ENCODE data around the gene IDH2.

Gene IDH2

DNA sequence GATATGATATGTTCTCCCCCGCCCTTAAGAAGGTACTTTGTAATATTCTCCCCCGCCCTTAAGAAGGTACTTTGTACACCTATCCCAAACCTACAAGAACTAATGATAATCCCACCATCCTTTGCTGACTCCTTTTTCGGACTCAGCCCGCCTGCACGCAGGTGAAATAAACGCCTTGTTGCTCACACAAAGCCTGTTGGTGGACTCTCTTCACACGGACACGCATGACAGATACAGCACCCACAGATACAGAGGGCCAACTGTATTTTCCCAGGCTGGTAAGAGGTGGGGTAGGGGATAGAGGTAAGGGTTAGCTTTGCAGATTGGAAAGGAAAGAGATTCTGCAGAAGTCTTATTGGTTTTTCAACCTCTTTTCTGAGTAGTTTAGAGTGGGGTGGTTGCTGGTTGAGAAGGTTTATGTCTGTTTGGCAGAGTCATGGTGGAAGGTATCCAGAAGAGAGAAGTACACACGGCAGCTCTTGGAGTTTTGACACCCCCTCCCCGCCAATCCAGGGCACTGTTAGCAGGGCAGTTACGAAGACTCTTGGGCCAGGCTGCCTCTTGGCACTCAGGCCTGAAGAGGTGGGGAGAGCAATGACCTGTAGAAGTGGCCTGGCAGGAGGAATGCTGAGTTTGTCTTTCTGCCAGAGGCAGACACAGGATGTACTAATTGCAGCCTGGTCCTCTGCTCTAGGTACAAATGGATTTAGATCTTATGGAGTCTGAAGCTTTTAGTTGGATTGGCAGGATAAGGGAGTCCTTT, 36.0 kb upstream of the IDH2 start:
- Histone ChIP-seq H3K9me3 (replicated peaks; ENCODE audit: low read length) (no peaks in the 10 kb centered on the region), H3K36me3 (ENCODE audit: insufficient read depth, low read length) (no peaks in the 10 kb centered on the region), H3K4me1 (ENCODE audit: control insufficient read depth, insufficient read depth, low read length) (peaks cover 11% of the 10 kb centered on the region), H3K4me3 (ENCODE audit: low read length) (no peak overlapping the region), H3K9ac (ENCODE audit: low read depth, low read length) (no peak overlapping the region), H3K4me2 (ENCODE audit: low read length) (no peak overlapping the region), H3K27me3 (ENCODE audit: control insufficient read depth, insufficient read depth, low read length) (peaks cover 8% of the 10 kb centered on the region)

GRCh38 chr15:90132437-90132836, 30.2 kb upstream of the IDH2 start:
- Histone ChIP-seq H3K9ac (ENCODE audit: low read depth, low read length) (no peak overlapping the region), H3K27me3 (ENCODE audit: control insufficient read depth, insufficient read depth, low read length) (peaks cover 22% of the 10 kb centered on the region), H3K4me2 (ENCODE audit: low read length) (no peak overlapping the region), H3K36me3 (ENCODE audit: insufficient read depth, low read length) (no peaks in the 10 kb centered on the region), H3K4me1 (ENCODE audit: control insufficient read depth, insufficient read depth, low read length) (no peaks in the 10 kb centered on the region), H3K9me3 (replicated peaks; ENCODE audit: low read length) (no peaks in the 10 kb centered on the region), H3K4me3 (ENCODE audit: low read length) (no peak overlapping the region)

- H3K36me3 ChIP-seq (ENCODE audit: insufficient read depth, low read length): no peaks in the 10 kb centered on the region
- H3K27me3 ChIP-seq (ENCODE audit: control insufficient read depth, insufficient read depth, low read length): peaks cover 25% of the 10 kb centered on the region
- H3K4me2 ChIP-seq (ENCODE audit: low read length): no peak overlapping the region
- H3K9ac ChIP-seq (ENCODE audit: low read depth, low read length): no peak overlapping the region
- H3K4me1 ChIP-seq (ENCODE audit: control insufficient read depth, insufficient read depth, low read length): no peaks in the 10 kb centered on the region
- no peaks in the 10 kb centered on the region for H3K9me3 ChIP-seq (replicated peaks; ENCODE audit: low read length)
- H3K4me3 ChIP-seq (ENCODE audit: low read length): no peak overlapping the region
Observed at GRCh38 chr15:90131848-90132247, 29.6 kb upstream of the IDH2 start.

DNA sequence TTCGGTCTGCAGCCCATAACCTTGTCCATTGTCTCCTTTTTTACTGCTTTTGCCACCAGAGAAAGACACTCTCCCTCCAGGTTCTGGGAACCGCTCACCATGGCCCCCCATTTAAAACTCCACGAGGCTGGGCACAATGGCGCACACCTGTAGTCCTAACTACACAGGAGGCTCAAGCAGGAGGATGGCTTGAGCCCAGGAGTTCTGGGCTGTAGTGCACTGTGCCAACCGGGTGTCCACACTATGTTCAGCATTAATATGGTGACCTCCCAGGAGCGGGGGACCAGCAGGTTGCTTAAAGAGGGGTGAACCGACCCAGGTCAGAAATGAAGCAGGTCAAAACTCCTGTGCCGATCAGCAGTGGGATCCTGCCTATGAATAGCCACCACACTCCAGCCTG, 28.0 kb upstream of the IDH2 start:
- Histone ChIP-seq H3K36me3 (ENCODE audit: insufficient read depth, low read length) (no peaks in the 10 kb centered on the region), H3K4me1 (ENCODE audit: control insufficient read depth, insufficient read depth, low read length) (no peaks in the 10 kb centered on the region), H3K27me3 (ENCODE audit: control insufficient read depth, insufficient read depth, low read length) (peaks cover 29% of the 10 kb centered on the region), H3K4me3 (ENCODE audit: low read length) (no peak overlapping the region), H3K9ac (ENCODE audit: low read depth, low read length) (no peak overlapping the region), H3K4me2 (ENCODE audit: low read length) (no peak overlapping the region), H3K9me3 (replicated peaks; ENCODE audit: low read length) (no peaks in the 10 kb centered on the region)

- no peak overlapping the region for H3K4me2 ChIP-seq (ENCODE audit: low read length)
- H3K9me3 ChIP-seq (replicated peaks; ENCODE audit: low read length): no peaks in the 10 kb centered on the region
- no peak overlapping the region for H3K9ac ChIP-seq (ENCODE audit: low read depth, low read length)
- no peaks in the 10 kb centered on the region for H3K36me3 ChIP-seq (ENCODE audit: insufficient read depth, low read length)
- peaks cover 24% of the 10 kb centered on the region for H3K27me3 ChIP-seq (ENCODE audit: control insufficient read depth, insufficient read depth, low read length)
- H3K4me1 ChIP-seq (ENCODE audit: control insufficient read depth, insufficient read depth, low read length): no peaks in the 10 kb centered on the region
- no peak overlapping the region for H3K4me3 ChIP-seq (ENCODE audit: low read length)
Observed at GRCh38 chr15:90126596-90127435, 24.5 kb upstream of the IDH2 start.

GRCh38 chr15:90126022-90126421, 23.8 kb upstream of the IDH2 start:
- Histone ChIP-seq H3K4me3 (ENCODE audit: low read length) (no peak overlapping the region), H3K9ac (ENCODE audit: low read depth, low read length) (no peak overlapping the region), H3K4me1 (ENCODE audit: control insufficient read depth, insufficient read depth, low read length) (no peaks in the 10 kb centered on the region), H3K9me3 (replicated peaks; ENCODE audit: low read length) (no peaks in the 10 kb centered on the region), H3K4me2 (ENCODE audit: low read length) (no peak overlapping the region), H3K36me3 (ENCODE audit: insufficient read depth, low read length) (no peaks in the 10 kb centered on the region), H3K27me3 (ENCODE audit: control insufficient read depth, insufficient read depth, low read length) (peaks cover 24% of the 10 kb centered on the region)

GRCh38 chr15:90124507-90124906, 22.2 kb upstream of the IDH2 start:
- H3K9ac ChIP-seq (ENCODE audit: low read depth, low read length): no peak overlapping the region
- no peaks in the 10 kb centered on the region for H3K9me3 ChIP-seq (replicated peaks; ENCODE audit: low read length)
- H3K4me2 ChIP-seq (ENCODE audit: low read length): no peak overlapping the region
- H3K4me3 ChIP-seq (ENCODE audit: low read length): no peak overlapping the region
- peaks cover 20% of the 10 kb centered on the region for H3K27me3 ChIP-seq (ENCODE audit: control insufficient read depth, insufficient read depth, low read length)
- no peaks in the 10 kb centered on the region for H3K4me1 ChIP-seq (ENCODE audit: control insufficient read depth, insufficient read depth, low read length)
- no peaks in the 10 kb centered on the region for H3K36me3 ChIP-seq (ENCODE audit: insufficient read depth, low read length)

- H3K4me3 ChIP-seq (ENCODE audit: low read length): no peak overlapping the region
- H3K36me3 ChIP-seq (ENCODE audit: insufficient read depth, low read length): no peaks in the 10 kb centered on the region
- no peak overlapping the region for H3K9ac ChIP-seq (ENCODE audit: low read depth, low read length)
- H3K4me1 ChIP-seq (ENCODE audit: control insufficient read depth, insufficient read depth, low read length): no peaks in the 10 kb centered on the region
- H3K9me3 ChIP-seq (replicated peaks; ENCODE audit: low read length): no peaks in the 10 kb centered on the region
- H3K27me3 ChIP-seq (ENCODE audit: control insufficient read depth, insufficient read depth, low read length): peaks cover 6% of the 10 kb centered on the region
- no peak overlapping the region for H3K4me2 ChIP-seq (ENCODE audit: low read length)
Observed at GRCh38 chr15:90121086-90121485, 18.8 kb upstream of the IDH2 start.

DNA sequence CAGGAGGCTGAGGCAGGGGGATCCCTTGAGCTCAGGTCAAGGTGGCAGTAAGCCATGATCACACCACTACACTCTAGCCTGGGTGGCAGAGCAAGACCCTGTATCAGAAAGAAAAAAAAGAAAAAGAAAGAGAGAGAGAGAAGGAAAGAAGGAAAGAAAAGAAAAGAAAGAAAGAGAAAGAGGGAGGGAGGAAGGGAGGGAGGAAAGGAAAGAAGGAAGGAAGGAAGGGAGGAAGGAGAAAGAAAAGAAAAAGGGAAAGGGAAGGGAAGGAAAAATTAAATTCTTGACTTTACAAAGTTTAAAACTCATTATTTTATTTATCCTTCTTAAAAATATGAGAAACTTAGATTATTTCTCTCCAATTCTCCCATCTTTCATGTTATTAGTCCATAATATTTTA, 17.1 kb upstream of the IDH2 start:
- no peak overlapping the region for H3K4me3 ChIP-seq (ENCODE audit: low read length)
- peaks cover 6% of the 10 kb centered on the region for H3K9me3 ChIP-seq (replicated peaks; ENCODE audit: low read length)

GRCh38 chr15:90115783-90116182, 13.5 kb upstream of the IDH2 start:
- peaks cover 9% of the 10 kb centered on the region for H3K9me3 ChIP-seq (replicated peaks; ENCODE audit: low read length)
- H3K27me3 ChIP-seq (ENCODE audit: control insufficient read depth, insufficient read depth, low read length): peaks cover 6% of the 10 kb centered on the region
- no peaks in the 10 kb centered on the region for H3K4me1 ChIP-seq (ENCODE audit: control insufficient read depth, insufficient read depth, low read length)
- no peak overlapping the region for H3K4me2 ChIP-seq (ENCODE audit: low read length)
- no peak overlapping the region for H3K4me3 ChIP-seq (ENCODE audit: low read length)
- no peak overlapping the region for H3K9ac ChIP-seq (ENCODE audit: low read depth, low read length)
- H3K36me3 ChIP-seq (ENCODE audit: insufficient read depth, low read length): no peaks in the 10 kb centered on the region

More for the DNA sequence above, 17.1 kb upstream of the IDH2 start:
- Histone ChIP-seq H3K9ac (ENCODE audit: low read depth, low read length) (no peak overlapping the region), H3K36me3 (ENCODE audit: insufficient read depth, low read length) (no peaks in the 10 kb centered on the region), H3K4me1 (ENCODE audit: control insufficient read depth, insufficient read depth, low read length) (no peaks in the 10 kb centered on the region), H3K27me3 (ENCODE audit: control insufficient read depth, insufficient read depth, low read length) (peaks cover 6% of the 10 kb centered on the region), H3K4me2 (ENCODE audit: low read length) (no peak overlapping the region)

DNA sequence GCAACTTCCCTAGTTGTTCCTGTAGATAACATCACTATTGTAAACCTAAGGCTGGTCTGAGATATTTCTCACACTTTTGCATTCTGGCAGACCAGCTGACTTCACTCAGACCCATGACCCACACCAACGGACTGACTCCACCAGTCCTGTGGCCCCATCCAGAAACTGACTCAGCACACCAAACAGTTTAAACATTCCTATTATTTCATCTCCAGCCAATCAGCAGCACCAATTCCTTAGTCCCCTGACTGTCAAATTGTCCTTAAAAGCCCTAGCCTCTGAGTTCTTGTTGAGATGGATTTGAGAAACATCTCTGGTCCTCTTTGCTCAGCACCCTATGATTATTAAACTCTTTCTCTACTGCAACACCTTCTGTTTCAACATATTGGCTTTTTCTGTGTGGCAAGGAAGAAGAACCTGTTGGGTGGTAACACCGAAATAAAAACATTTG, 12.2 kb upstream of the IDH2 start:
- Histone ChIP-seq H3K4me1 (ENCODE audit: control insufficient read depth, insufficient read depth, low read length) (no peaks in the 10 kb centered on the region), H3K9me3 (replicated peaks; ENCODE audit: low read length) (peaks cover 9% of the 10 kb centered on the region), H3K36me3 (ENCODE audit: insufficient read depth, low read length) (no peaks in the 10 kb centered on the region), H3K4me2 (ENCODE audit: low read length) (no peak overlapping the region), H3K9ac (ENCODE audit: low read depth, low read length) (no peak overlapping the region), H3K4me3 (ENCODE audit: low read length) (no peak overlapping the region), H3K27me3 (ENCODE audit: control insufficient read depth, insufficient read depth, low read length) (peaks cover 6% of the 10 kb centered on the region)
